ENCODE results near the gene CLK3.

- no peak for TF ChIP-seq POLR2A (IDR thresholded peaks at IDR 0.05)
- TF ChIP-seq, protein P1, sequence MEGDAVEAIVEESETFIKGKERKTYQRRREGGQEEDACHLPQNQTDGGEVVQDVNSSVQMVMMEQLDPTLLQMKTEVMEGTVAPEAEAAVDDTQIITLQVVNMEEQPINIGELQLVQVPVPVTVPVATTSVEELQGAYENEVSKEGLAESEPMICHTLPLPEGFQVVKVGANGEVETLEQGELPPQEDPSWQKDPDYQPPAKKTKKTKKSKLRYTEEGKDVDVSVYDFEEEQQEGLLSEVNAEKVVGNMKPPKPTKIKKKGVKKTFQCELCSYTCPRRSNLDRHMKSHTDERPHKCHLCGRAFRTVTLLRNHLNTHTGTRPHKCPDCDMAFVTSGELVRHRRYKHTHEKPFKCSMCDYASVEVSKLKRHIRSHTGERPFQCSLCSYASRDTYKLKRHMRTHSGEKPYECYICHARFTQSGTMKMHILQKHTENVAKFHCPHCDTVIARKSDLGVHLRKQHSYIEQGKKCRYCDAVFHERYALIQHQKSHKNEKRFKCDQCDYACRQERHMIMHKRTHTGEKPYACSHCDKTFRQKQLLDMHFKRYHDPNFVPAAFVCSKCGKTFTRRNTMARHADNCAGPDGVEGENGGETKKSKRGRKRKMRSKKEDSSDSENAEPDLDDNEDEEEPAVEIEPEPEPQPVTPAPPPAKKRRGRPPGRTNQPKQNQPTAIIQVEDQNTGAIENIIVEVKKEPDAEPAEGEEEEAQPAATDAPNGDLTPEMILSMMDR (IDR thresholded peaks at IDR 0.05) = no peak
Observed at GRCh38 chr15:74589826-74590225, 25.8 kb upstream of the CLK3 start.

All from Peyer's patch (tissue), 4 donors.